Neural cell (in vitro differentiated cells): Measurements from ENCODE around the gene PHPT1. TPM values are rescaled to one million over a fixed set of nuclear protein-coding genes. Genes with fewer than 3 reads are reported as not detected.

Experiments used
- H2AFZ ChIP-seq: fragments of 200-600, 300-800 bp; sonication (generic), shearing (Covaris generic); 2 replicates; pipeline ENCODE4 v1.6.0; 2014; ENCODE audit warnings: low read depth, mild to moderate bottlenecking, antibody characterized with exemption, low read length, moderate library complexity
- H3F3A ChIP-seq: fragments of 200-600 bp; shearing (Covaris generic); 2 replicates; pipeline ENCODE4 v1.6.1; 2016; ENCODE audit warnings: mild to moderate bottlenecking, moderate library complexity, mixed read lengths, antibody characterized with exemption, low read length; ENCODE audit not compliant: insufficient read depth, poor library complexity, severe bottlenecking
- H3K27ac ChIP-seq: fragments of 200-600, 300-800 bp; sonication (generic), shearing (Covaris generic); 2 replicates; pipeline ENCODE4 v1.5.1; 2014; ENCODE audit warnings: mild to moderate bottlenecking, low read length, moderate library complexity
- H3K27me3 ChIP-seq: fragments of 300-800, 200-600 bp; sonication (generic), shearing (Covaris generic); 2 replicates; pipeline ENCODE4 v1.6.0; 2014; ENCODE audit warnings: mild to moderate bottlenecking, low read depth, low read length, moderate library complexity; ENCODE audit not compliant: insufficient read depth
- H3K36me3 ChIP-seq: fragments of 300-800, 200-600 bp; sonication (generic), shearing (Covaris generic); 2 replicates; pipeline ENCODE4 v1.5.1; 2014; ENCODE audit warnings: mild to moderate bottlenecking, antibody characterized with exemption, low read length, moderate library complexity; ENCODE audit not compliant: insufficient read depth
- H3K4me2 ChIP-seq: fragments of 300-800, 200-600 bp; sonication (generic), shearing (Covaris generic); 2 replicates; pipeline ENCODE4 v1.6.0; 2014; ENCODE audit warnings: mild to moderate bottlenecking, low read length
- H3K4me3 ChIP-seq: fragments of 300-800, 200-600 bp; sonication (generic), shearing (Covaris generic); 2 replicates; pipeline ENCODE4 v1.5.1; 2014; ENCODE audit warnings: mild to moderate bottlenecking, low read length, moderate library complexity
- H3K79me2 ChIP-seq: fragments of 200-600 bp; shearing (Covaris generic); replicated peaks from 2 replicates; pipeline ENCODE4 v1.6.0; 2014; ENCODE audit warnings: mild to moderate bottlenecking, low read length, moderate library complexity; ENCODE audit not compliant: insufficient read depth
- H3K9ac ChIP-seq: fragments of 300-800, 200-600 bp; sonication (generic), shearing (Covaris generic); 2 replicates; pipeline ENCODE4 v1.6.1; 2016; ENCODE audit warnings: mild to moderate bottlenecking, low read length, mixed read lengths
- H3K9me2 ChIP-seq: fragments of 200-600 bp; shearing (Covaris generic); 2 replicates; pipeline ENCODE4 v1.6.1; 2016; ENCODE audit warnings: mild to moderate bottlenecking, low read length, mixed read lengths; ENCODE audit not compliant: insufficient read depth
- H3K9me3 ChIP-seq: fragments of 200-600, 300-800 bp; sonication (generic), shearing (Covaris generic); 2 replicates; pipeline ENCODE4 v1.6.1; 2016; ENCODE audit warnings: mild to moderate bottlenecking, mixed run types, low read length, moderate library complexity, mixed read lengths
- H4K20me1 ChIP-seq: fragments of 200-600 bp; shearing (Covaris generic); 2 replicates; pipeline ENCODE4 v1.6.1; 2016; ENCODE audit warnings: mild to moderate bottlenecking, mixed run types; ENCODE audit not compliant: insufficient read depth
- EP300 ChIP-seq: fragments of 450-650 bp; conservative IDR thresholded peaks from 2 replicates; pipeline ENCODE4 v1.6.1; 2014; ENCODE audit warnings: antibody characterized with exemption, mild to moderate bottlenecking, moderate library complexity; ENCODE audit not compliant: poor library complexity, severe bottlenecking
- EZH2 ChIP-seq: fragments of 200-600, 300-800 bp; shearing (Covaris generic), sonication (generic); IDR thresholded peaks from 2 replicates; pipeline ENCODE4 v1.6.1; 2014; ENCODE audit warnings: antibody characterized with exemption, low read length, borderline replicate concordance, mild to moderate bottlenecking; ENCODE audit not compliant: insufficient read depth, poor library complexity, severe bottlenecking
- MXI1 ChIP-seq: fragments of 450-650 bp; conservative IDR thresholded peaks from 2 replicates; pipeline ENCODE4 v1.6.1; 2014; ENCODE audit warnings: antibody characterized with exemption, mild to moderate bottlenecking; ENCODE audit not compliant: poor library complexity, severe bottlenecking
- POLR2AphosphoS5 ChIP-seq: IDR thresholded peaks from 2 replicates; pipeline ENCODE4 v1.6.1; 2012
- RAD21 ChIP-seq: fragments of 450-650 bp; conservative IDR thresholded peaks from 2 replicates; pipeline ENCODE4 v1.6.1; 2014; ENCODE audit warnings: antibody characterized with exemption, mild to moderate bottlenecking, moderate library complexity
- SMC3 ChIP-seq: fragments of 450-650 bp; conservative IDR thresholded peaks from 2 replicates; pipeline ENCODE4 v1.6.1; 2014; ENCODE audit warnings: antibody characterized with exemption, mild to moderate bottlenecking, moderate library complexity; ENCODE audit not compliant: poor library complexity
- TAF1 ChIP-seq: IDR thresholded peaks from 2 replicates; pipeline ENCODE4 v1.6.1; 2012; ENCODE audit warnings: low read depth
- polyA plus RNA-seq: library from polyadenylated mRNA; depleted of rRNA; stranded (reverse); fragments of >200 nt; gene quantifications from 2 replicates; pipeline ENCODE4 v1.2.3, GENCODE V29; 2014
- TF ChIP-seq, protein P1 (sequence below): IDR thresholded peaks from 2 replicates; pipeline ENCODE4 v1.6.1; 2012; ENCODE audit warnings: borderline replicate concordance
- TF ChIP-seq, protein P2 (sequence below): fragments of 450-650 bp; IDR thresholded peaks from 2 replicates; pipeline ENCODE4 v1.5.1; 2014; ENCODE audit warnings: antibody characterized with exemption, mild to moderate bottlenecking, moderate library complexity; ENCODE audit not compliant: poor library complexity, severe bottlenecking

PHPT1 gene
- polyA plus RNA-seq, 1 donor from 2014 or later, result 279 TPM

DNA sequence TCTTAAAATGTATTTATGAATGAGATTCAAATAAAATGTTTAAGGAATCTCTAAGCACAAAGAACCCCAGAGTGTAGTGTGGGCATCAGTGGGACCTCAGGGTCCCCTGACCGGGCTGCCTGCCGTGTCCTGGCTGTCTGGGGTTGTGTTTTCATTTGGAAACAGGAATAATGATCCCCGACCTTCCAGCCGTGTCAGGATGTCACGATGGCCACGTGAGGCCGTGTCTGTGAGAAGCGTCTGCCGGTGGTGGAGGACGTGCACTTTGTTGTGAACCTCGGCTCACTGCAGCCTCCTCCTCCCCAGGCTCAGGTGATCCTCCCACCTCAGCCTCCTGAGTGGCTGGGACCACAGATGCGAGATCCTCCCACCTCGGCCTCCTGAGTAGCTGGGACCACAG, 41.5 kb downstream of the PHPT1 start:
- TF ChIP-seq EP300 (no peak), RAD21 (no peak), POLR2AphosphoS5 (no peak), MXI1 (no peak), SMC3 (no peak), EZH2 (no peak), TAF1 (no peak)
- TF ChIP-seq, protein P1, sequence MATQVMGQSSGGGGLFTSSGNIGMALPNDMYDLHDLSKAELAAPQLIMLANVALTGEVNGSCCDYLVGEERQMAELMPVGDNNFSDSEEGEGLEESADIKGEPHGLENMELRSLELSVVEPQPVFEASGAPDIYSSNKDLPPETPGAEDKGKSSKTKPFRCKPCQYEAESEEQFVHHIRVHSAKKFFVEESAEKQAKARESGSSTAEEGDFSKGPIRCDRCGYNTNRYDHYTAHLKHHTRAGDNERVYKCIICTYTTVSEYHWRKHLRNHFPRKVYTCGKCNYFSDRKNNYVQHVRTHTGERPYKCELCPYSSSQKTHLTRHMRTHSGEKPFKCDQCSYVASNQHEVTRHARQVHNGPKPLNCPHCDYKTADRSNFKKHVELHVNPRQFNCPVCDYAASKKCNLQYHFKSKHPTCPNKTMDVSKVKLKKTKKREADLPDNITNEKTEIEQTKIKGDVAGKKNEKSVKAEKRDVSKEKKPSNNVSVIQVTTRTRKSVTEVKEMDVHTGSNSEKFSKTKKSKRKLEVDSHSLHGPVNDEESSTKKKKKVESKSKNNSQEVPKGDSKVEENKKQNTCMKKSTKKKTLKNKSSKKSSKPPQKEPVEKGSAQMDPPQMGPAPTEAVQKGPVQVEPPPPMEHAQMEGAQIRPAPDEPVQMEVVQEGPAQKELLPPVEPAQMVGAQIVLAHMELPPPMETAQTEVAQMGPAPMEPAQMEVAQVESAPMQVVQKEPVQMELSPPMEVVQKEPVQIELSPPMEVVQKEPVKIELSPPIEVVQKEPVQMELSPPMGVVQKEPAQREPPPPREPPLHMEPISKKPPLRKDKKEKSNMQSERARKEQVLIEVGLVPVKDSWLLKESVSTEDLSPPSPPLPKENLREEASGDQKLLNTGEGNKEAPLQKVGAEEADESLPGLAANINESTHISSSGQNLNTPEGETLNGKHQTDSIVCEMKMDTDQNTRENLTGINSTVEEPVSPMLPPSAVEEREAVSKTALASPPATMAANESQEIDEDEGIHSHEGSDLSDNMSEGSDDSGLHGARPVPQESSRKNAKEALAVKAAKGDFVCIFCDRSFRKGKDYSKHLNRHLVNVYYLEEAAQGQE, result no peak
- TF ChIP-seq, protein P2, sequence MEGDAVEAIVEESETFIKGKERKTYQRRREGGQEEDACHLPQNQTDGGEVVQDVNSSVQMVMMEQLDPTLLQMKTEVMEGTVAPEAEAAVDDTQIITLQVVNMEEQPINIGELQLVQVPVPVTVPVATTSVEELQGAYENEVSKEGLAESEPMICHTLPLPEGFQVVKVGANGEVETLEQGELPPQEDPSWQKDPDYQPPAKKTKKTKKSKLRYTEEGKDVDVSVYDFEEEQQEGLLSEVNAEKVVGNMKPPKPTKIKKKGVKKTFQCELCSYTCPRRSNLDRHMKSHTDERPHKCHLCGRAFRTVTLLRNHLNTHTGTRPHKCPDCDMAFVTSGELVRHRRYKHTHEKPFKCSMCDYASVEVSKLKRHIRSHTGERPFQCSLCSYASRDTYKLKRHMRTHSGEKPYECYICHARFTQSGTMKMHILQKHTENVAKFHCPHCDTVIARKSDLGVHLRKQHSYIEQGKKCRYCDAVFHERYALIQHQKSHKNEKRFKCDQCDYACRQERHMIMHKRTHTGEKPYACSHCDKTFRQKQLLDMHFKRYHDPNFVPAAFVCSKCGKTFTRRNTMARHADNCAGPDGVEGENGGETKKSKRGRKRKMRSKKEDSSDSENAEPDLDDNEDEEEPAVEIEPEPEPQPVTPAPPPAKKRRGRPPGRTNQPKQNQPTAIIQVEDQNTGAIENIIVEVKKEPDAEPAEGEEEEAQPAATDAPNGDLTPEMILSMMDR, result no peak
- H3F3A ChIP-seq, result no peaks in the 10 kb centered on the region
- no peak overlapping the region for H3K9ac ChIP-seq
- H3K9me2 ChIP-seq, result no peaks in the 10 kb centered on the region
- no peaks in the 10 kb centered on the region for H3K27me3 ChIP-seq
- H2AFZ ChIP-seq, result no peak overlapping the region
- no peaks in the 10 kb centered on the region for H3K9me3 ChIP-seq
- no peak overlapping the region for H3K4me2 ChIP-seq
- no peaks in the 10 kb centered on the region for H3K36me3 ChIP-seq
- no peaks in the 10 kb centered on the region for H4K20me1 ChIP-seq
- no peak overlapping the region for H3K4me3 ChIP-seq
- H3K79me2 ChIP-seq, result peaks cover 7% of the 10 kb centered on the region
- H3K27ac ChIP-seq, result no peak overlapping the region

DNA sequence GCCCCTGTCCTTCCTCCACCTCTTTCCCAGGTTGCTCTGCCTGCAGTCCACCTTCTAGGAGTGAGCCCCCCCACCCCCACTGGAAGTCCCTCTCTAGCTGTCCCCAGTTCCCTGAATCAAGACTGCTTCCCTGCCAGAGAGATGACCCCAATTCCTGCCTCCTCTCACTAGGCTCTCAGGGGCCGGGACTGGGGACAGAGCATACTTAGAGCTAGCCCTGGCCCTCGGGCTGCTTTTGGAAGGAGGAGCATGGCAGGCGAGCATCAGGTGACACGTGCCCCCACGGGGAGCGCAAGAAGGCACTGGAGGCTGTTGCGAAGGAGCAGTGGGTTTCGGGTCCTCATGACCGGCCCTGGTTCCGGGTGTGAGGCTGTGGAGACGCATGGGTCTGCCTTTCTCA, 46.8 kb downstream of the PHPT1 start:
- H4K20me1 ChIP-seq, result no peaks in the 10 kb centered on the region
- TF ChIP-seq EP300 (no peak), POLR2AphosphoS5 (no peak), EZH2 (no peak), MXI1 (no peak), RAD21 (no peak), SMC3 (no peak), TAF1 (no peak)
- TF ChIP-seq, protein P1, result no peak
- TF ChIP-seq, protein P2, result no peak
- H3F3A ChIP-seq, result no peaks in the 10 kb centered on the region
- H3K9ac ChIP-seq, result no peak overlapping the region
- H3K27me3 ChIP-seq, result no peaks in the 10 kb centered on the region
- H3K27ac ChIP-seq, result no peak overlapping the region
- no peak overlapping the region for H2AFZ ChIP-seq
- H3K79me2 ChIP-seq, result no peaks in the 10 kb centered on the region
- no peak overlapping the region for H3K4me2 ChIP-seq
- H3K9me3 ChIP-seq, result no peaks in the 10 kb centered on the region
- no peak overlapping the region for H3K4me3 ChIP-seq
- H3K9me2 ChIP-seq, result no peaks in the 10 kb centered on the region
- H3K36me3 ChIP-seq, result no peaks in the 10 kb centered on the region
